DMS79 treated with DMSO at 0.1 percent for 48 hours (cell line): ENCODE data around the gene UCP2.
"Not testable (repeated sequence)": the region's sequence is repeated elsewhere in the genome, so short reads cannot be mapped to it uniquely, and the experiment has no call there.

Experiments used
- DNase-seq: peaks from one replicate; lab custom pipeline; 2025; lab: John Stamatoyannopoulos, UW

The UCP2 gene

GRCh38 chr11:73944085-73944484 lies 38.6 kb downstream of the UCP2 start:
- no peak for DNase-seq

- no peak for DNase-seq
Observed at GRCh38 chr11:73942010-73942409, 40.6 kb downstream of the UCP2 start.

- no peak for DNase-seq
Observed at GRCh38 chr11:73940801-73941570, 41.7 kb downstream of the UCP2 start.

- peak; percentile 60 for DNase-seq
Observed at GRCh38 chr11:73939096-73939495, 43.5 kb downstream of the UCP2 start.

- not testable (repeated sequence) for DNase-seq
Observed at GRCh38 chr11:73936047-73936446, 46.6 kb downstream of the UCP2 start.

GRCh38 chr11:73932781-73933180 lies 49.9 kb downstream of the UCP2 start:
- no peak for DNase-seq

- no peak for DNase-seq
Observed at GRCh38 chr11:73931951-73932350, 50.7 kb downstream of the UCP2 start.

- DNase-seq: peak; percentile 90
Observed at GRCh38 chr11:73931039-73931645, 51.5 kb downstream of the UCP2 start.

GRCh38 chr11:73929388-73929787 lies 53.3 kb downstream of the UCP2 start:
- DNase-seq: no peak
